Activated CD4-positive, alpha-beta T cell treated with anti-CD3 and anti-CD28 coated beads, Interleukin-2, amount 50 U/mL, for 1 hour (primary cell): Measurements from ENCODE around the gene UNC13B.

Source experiments
- DNase-seq: peaks from one replicate; pipeline ENCODE4 v3.0.0-alpha.2; 2020

Gene UNC13B

GRCh38 chr9:35280399-35280798 lies 118.6 kb downstream of the UNC13B start:
- no peak for DNase-seq

- DNase-seq, result no peak
These were observed 123.9 kb downstream of the UNC13B start for GRCh38 chr9:35285731-35286130.

- DNase-seq, result no peak
These were observed 124.6 kb downstream of the UNC13B start for GRCh38 chr9:35286381-35286780.

- DNase-seq, result no peak
These were observed 126.3 kb downstream of the UNC13B start for GRCh38 chr9:35287987-35288632.

- DNase-seq, result no peak
These were observed 127.0 kb downstream of the UNC13B start for GRCh38 chr9:35288778-35289177.

- no peak for DNase-seq
These were observed 131.7 kb downstream of the UNC13B start for GRCh38 chr9:35293376-35293964.

GRCh38 chr9:35294066-35294465 lies 132.3 kb downstream of the UNC13B start:
- DNase-seq, result no peak

GRCh38 chr9:35294556-35294955 lies 132.7 kb downstream of the UNC13B start:
- no peak for DNase-seq

- no peak for DNase-seq
These were observed 133.7 kb downstream of the UNC13B start for GRCh38 chr9:35295369-35296036.

GRCh38 chr9:35303567-35303966 lies 141.8 kb downstream of the UNC13B start:
- no peak for DNase-seq

GRCh38 chr9:35306283-35306682 lies 144.5 kb downstream of the UNC13B start:
- no peak for DNase-seq

GRCh38 chr9:35308316-35308715 lies 146.5 kb downstream of the UNC13B start:
- DNase-seq, result no peak

- no peak for DNase-seq
These were observed 150.3 kb downstream of the UNC13B start for GRCh38 chr9:35311891-35312639.

GRCh38 chr9:35313460-35313859 lies 151.7 kb downstream of the UNC13B start:
- DNase-seq, result no peak

GRCh38 chr9:35313916-35314315 lies 152.1 kb downstream of the UNC13B start:
- DNase-seq, result no peak

- DNase-seq, result no peak
These were observed 156.9 kb downstream of the UNC13B start for GRCh38 chr9:35318741-35319140.

GRCh38 chr9:35322075-35322885 lies 160.5 kb downstream of the UNC13B start:
- no peak for DNase-seq

- DNase-seq, result no peak
These were observed 163.2 kb downstream of the UNC13B start for GRCh38 chr9:35324966-35325365.

- no peak for DNase-seq
These were observed 171.7 kb downstream of the UNC13B start for GRCh38 chr9:35333551-35333950.

- no peak for DNase-seq
These were observed 173.4 kb downstream of the UNC13B start for GRCh38 chr9:35335164-35335563.

- no peak for DNase-seq
These were observed 176.3 kb downstream of the UNC13B start for GRCh38 chr9:35338086-35338485.

GRCh38 chr9:35338561-35339274 lies 176.9 kb downstream of the UNC13B start:
- no peak for DNase-seq
